Natural killer cell (primary cell): ENCODE results near the gene C11orf58. TPM values are rescaled to one million over a fixed set of nuclear protein-coding genes. Genes with fewer than 3 reads are reported as not detected.

ENCODE experiments used
- ATAC-seq, 3 donors: fragments of 150-1000 bp in 2 of 3; fragments of 200-7000 bp in 1 of 3; cut with Tn5 transposase; 1 replicate in 1 of 3; 2 replicates in 2 of 3; pipeline ENCODE4 v1.10.0; 2021; ENCODE audit warnings: mild to moderate bottlenecking in 2 of 3, moderate library complexity in 2 of 3
- DNase-seq, 2 donors: peaks; one replicate each; pipeline versions ENCODE4 v3.0.0 to v3.0.0-alpha.2; 2013 to 2021; ENCODE audit warnings: mixed read lengths in 1 of 2
- H3K27ac ChIP-seq: one replicate; pipeline ENCODE4 v1.5.1; 2013; ENCODE audit warnings: mild to moderate bottlenecking, low read length
- H3K27me3 ChIP-seq: one replicate; pipeline ENCODE4 v1.6.1; 2013; ENCODE audit warnings: low read length; ENCODE audit not compliant: control insufficient read depth, insufficient read depth
- H3K36me3 ChIP-seq: one replicate; pipeline ENCODE4 v1.6.1; 2013; ENCODE audit warnings: low read length; ENCODE audit not compliant: control insufficient read depth, insufficient read depth
- H3K4me1 ChIP-seq: one replicate; pipeline ENCODE4 v1.6.1; 2013; ENCODE audit warnings: low read length; ENCODE audit not compliant: control insufficient read depth, insufficient read depth
- H3K4me3 ChIP-seq: one replicate; pipeline ENCODE4 v1.5.1; 2013; ENCODE audit warnings: low read length
- H3K9me3 ChIP-seq: one replicate; pipeline ENCODE4 v1.6.1; 2013; ENCODE audit warnings: low read length; ENCODE audit not compliant: control insufficient read depth, insufficient read depth
- H3K27ac Mint-ChIP-seq, 2 donors: one replicate each; pipeline ENCODE4 v1.8.0; 2022; ENCODE audit warnings: mild to moderate bottlenecking in 2 of 2, mixed read lengths in 2 of 2, moderate library complexity in 1 of 2
- H3K27me3 Mint-ChIP-seq, 2 donors: one replicate each; pipeline ENCODE4 v1.8.0; 2022; ENCODE audit warnings: low read depth in 2 of 2, mixed read lengths in 2 of 2
- H3K36me3 Mint-ChIP-seq: one replicate; pipeline ENCODE4 v1.8.0; 2022; ENCODE audit warnings: mixed read lengths
- H3K4me1 Mint-ChIP-seq, 2 donors: one replicate each; pipeline ENCODE4 v1.8.0; 2022; ENCODE audit warnings: mixed read lengths in 2 of 2
- H3K4me3 Mint-ChIP-seq: one replicate; pipeline ENCODE4 v1.8.0; 2022; ENCODE audit warnings: mild to moderate bottlenecking, moderate library complexity, mixed read lengths
- H3K9me3 Mint-ChIP-seq, 2 donors: one replicate each; pipeline ENCODE4 v1.8.0; 2022; ENCODE audit warnings: mixed read lengths in 2 of 2
- WGBS: methylation state at CpG from one replicate; pipeline ENCODE4 v1.1.7; 2013; ENCODE audit warnings: missing lambda C conversion rate; ENCODE audit not compliant: insufficient coverage; 5-methylcytosine and 5-hydroxymethylcytosine counted together
- intact Hi-C: fragments of 100-400 bp; cut with micrococcal nuclease; formaldehyde crosslinking; loops from one replicate; pipeline ENCODE4 v1.14.2; 2022
- total RNA-seq, 4 donors: library from RNA; stranded (reverse); fragments of 120-200 nt in 1 of 4; gene quantifications; one replicate each; pipeline versions ENCODE4 v1.2.3 to v1.2.4, GENCODE V29; 2013 to 2022
- TF ChIP-seq, protein P1 (sequence below): fragments of 200-600 bp; IDR thresholded peaks from one replicate; pipeline ENCODE4 v1.8.0; 2022; ENCODE audit warnings: antibody characterized with exemption

C11orf58 gene
- total RNA-seq, 3 donors from 2014 or later (not counting 1 experiment from before 2014, with no cell fraction given), result 109 to 118 (median 115) TPM

DNA sequence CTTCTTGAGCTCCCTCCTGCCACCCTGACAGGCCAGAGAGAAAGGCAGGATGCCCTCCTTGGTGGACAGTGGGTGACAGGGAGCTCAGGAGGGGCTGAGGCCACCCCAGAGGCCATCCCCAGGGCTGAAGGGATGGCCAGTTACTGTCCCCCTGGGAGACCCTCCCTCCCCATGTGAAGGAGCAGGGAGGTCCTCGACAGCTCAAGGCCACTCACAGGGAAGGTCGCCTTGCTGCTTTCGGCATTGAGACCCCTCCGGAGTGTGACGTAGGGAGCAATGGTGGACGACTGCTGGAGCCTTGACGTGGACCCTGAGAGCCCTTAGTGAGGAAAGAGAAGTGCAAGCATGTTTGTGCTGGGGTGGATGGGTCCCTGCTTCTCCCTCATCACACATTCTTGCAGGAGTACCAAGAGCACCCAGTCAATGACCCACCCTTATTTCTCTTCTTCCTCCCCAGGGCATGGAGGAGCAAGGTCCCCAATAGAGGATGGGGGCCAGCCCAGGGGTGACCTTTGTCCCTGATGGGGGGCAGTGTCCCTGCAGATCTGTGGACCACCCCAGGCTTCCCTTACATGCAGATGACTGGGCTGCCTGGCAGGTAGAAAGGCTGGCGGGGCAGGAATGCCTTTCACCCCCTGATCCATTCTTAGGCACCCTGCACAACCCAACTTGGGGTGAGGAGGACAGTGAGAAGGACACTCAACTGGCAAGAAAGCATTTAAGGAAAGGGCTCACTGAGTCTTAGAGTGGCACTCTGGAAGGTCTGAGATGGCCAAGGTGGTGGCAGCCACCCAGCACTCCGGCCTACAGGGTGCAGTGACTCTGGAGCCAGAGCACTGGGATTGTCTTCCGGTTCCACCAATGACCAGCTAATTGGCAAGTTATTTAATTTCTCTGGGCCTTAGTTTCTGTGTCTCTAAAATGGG lies 51.4 kb downstream of the C11orf58 start:
- Histone ChIP-seq H3K4me1 (peaks cover 4% of the 10 kb centered on the region), H3K27ac (no peak overlapping the region), H3K9me3 (no peaks in the 10 kb centered on the region), H3K4me3 (no peak overlapping the region), H3K36me3 (no peaks in the 10 kb centered on the region), H3K27me3 (no peaks in the 10 kb centered on the region)
- ATAC-seq, result no peak
- H3K36me3 Mint-ChIP-seq, result no peaks in the 10 kb centered on the region
- intact Hi-C loops, result no loop called here
- H3K4me1 Mint-ChIP-seq, result no peaks in the 10 kb centered on the region
- H3K27ac Mint-ChIP-seq, result no peak overlapping the region
- DNase-seq, result no peak
- peaks cover 0 to 2% of the 10 kb centered on the region in 2 donors for H3K27me3 Mint-ChIP-seq
- no peak overlapping the region for H3K4me3 Mint-ChIP-seq
- no peaks in the 10 kb centered on the region for H3K9me3 Mint-ChIP-seq
- TF ChIP-seq, protein P1, sequence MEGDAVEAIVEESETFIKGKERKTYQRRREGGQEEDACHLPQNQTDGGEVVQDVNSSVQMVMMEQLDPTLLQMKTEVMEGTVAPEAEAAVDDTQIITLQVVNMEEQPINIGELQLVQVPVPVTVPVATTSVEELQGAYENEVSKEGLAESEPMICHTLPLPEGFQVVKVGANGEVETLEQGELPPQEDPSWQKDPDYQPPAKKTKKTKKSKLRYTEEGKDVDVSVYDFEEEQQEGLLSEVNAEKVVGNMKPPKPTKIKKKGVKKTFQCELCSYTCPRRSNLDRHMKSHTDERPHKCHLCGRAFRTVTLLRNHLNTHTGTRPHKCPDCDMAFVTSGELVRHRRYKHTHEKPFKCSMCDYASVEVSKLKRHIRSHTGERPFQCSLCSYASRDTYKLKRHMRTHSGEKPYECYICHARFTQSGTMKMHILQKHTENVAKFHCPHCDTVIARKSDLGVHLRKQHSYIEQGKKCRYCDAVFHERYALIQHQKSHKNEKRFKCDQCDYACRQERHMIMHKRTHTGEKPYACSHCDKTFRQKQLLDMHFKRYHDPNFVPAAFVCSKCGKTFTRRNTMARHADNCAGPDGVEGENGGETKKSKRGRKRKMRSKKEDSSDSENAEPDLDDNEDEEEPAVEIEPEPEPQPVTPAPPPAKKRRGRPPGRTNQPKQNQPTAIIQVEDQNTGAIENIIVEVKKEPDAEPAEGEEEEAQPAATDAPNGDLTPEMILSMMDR, result no peak
- WGBS, result 92% methylated on average over 10 of the region's 10 CpGs

DNA sequence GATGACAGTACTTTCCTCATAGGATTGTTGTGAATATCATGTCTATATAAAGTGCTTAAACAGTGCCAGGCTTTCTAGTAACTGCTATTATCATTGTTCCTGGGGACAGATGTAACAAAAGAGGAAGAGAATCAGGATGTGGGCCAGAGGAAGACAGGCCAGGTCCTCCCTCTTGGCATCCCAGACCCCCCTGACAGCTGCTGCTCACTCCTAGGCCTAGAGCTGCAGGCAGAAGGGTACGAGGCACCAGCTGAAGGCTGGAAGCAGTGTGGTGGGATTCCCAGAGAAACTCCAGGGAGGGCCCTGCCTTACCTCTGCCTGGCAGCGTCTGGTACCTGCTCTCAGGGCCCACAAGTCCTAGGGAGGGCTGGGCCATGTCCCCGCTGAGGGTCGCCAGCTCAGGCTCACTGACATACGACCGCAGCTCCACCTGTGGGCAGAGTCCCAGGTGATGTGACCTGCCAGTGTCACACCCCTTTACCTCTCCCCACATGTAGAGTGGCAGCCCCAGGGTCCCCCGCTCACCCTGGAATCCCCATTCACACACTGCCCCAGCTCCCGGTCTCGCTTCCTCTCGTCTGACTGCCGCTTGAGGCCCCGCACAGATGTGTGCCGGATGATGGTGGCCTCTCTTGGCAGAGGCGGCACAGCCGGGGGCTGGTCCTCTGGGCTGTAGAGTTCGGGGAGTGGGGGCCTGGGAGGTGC lies 52.2 kb downstream of the C11orf58 start:
- DNase-seq (no peak), ATAC-seq (no peak)
- Histone ChIP-seq H3K27ac (no peak overlapping the region), H3K27me3 (no peaks in the 10 kb centered on the region), H3K4me1 (peaks cover 4% of the 10 kb centered on the region), H3K36me3 (no peaks in the 10 kb centered on the region), H3K4me3 (no peak overlapping the region), H3K9me3 (no peaks in the 10 kb centered on the region)
- Mint-ChIP-seq H3K27ac (no peak overlapping the region), H3K4me3 (no peak overlapping the region), H3K27me3 (peaks cover 0 to 3% of the 10 kb centered on the region in 2 donors), H3K9me3 (no peaks in the 10 kb centered on the region), H3K36me3 (no peaks in the 10 kb centered on the region), H3K4me1 (no peaks in the 10 kb centered on the region)
- 66% methylated on average over 16 of the region's 16 CpGs for WGBS
- intact Hi-C loops, result no loop called here
- TF ChIP-seq, protein P1, result no peak

DNA sequence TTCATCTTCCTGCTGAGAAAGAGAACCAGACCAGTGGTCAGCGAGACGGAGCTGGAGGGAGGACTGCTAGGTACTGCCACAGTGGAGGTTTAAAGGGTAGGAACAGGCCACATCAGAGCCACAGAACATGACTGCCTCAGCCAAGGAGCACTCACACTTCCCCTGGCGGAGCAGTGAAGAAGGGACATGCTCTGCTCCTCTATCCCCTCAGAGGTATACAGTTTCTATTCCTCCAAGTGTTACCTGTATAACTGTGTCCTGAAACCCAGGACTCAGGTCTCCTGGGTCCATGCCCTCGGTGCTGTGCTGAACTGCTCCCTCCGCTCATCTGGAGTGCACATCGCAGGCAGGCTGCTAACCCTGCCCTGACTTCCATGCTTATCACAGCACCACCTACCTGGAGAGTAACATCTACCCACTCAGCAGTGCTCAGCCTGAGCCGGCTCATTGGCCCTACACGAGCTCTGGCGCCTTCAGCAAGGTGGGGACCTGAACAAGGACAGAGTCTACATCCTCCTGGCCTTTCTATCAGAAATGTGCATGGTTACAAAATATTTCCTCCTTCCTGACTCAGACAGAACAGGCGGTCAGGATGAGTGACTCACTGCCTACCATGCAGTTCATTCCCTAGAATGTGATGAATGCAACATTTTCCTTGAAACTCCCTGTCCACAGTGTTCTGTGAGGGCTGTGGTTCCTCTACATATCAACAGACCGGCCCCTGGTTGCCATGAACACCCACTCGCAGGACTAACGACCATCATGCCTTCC lies 52.9 kb downstream of the C11orf58 start:
- Mint-ChIP-seq H3K27ac (no peak overlapping the region), H3K9me3 (no peaks in the 10 kb centered on the region), H3K4me1 (no peaks in the 10 kb centered on the region), H3K4me3 (no peak overlapping the region), H3K27me3 (peaks cover 0 to 3% of the 10 kb centered on the region in 2 donors), H3K36me3 (no peaks in the 10 kb centered on the region)
- TF ChIP-seq, protein P1, result no peak
- Histone ChIP-seq H3K4me3 (no peak overlapping the region), H3K9me3 (no peaks in the 10 kb centered on the region), H3K36me3 (no peaks in the 10 kb centered on the region), H3K27me3 (no peaks in the 10 kb centered on the region), H3K4me1 (peaks cover 4% of the 10 kb centered on the region), H3K27ac (no peak overlapping the region)
- DNase-seq, result no peak
- ATAC-seq, result no peak
- intact Hi-C loops, result no loop called here
- WGBS, result 51% methylated on average over 13 of the region's 13 CpGs
